H1 (cell line): ENCODE results near the gene SLC25A51. TPM values are rescaled to one million over a fixed set of nuclear protein-coding genes. Genes with fewer than 3 reads are reported as not detected.

Source experiments
- CEBPB ChIP-seq: IDR thresholded peaks from 2 replicates; pipeline ENCODE4 v1.6.1; 2012; ENCODE audit warnings: low read depth, low read length
- CHD7 ChIP-seq: fragments of 300-600 bp; sonication (generic); IDR thresholded peaks from 2 replicates; pipeline ENCODE4 v1.7.1; 2012; ENCODE audit warnings: low read length, moderate library complexity, mild to moderate bottlenecking, inconsistent platforms; ENCODE audit not compliant: insufficient replicate concordance
- GTF2F1 ChIP-seq: IDR thresholded peaks from 2 replicates; pipeline ENCODE4 v1.6.1; 2012; ENCODE audit warnings: low read depth, low read length, improper control_type of control experiment, borderline replicate concordance
- SIX5 ChIP-seq: IDR thresholded peaks from 2 replicates; pipeline ENCODE4 v1.6.1; 2011; ENCODE audit warnings: mild to moderate bottlenecking, low read depth, low read length
- polyA plus RNA-seq, 7 experiments: library from polyadenylated mRNA; depleted of rRNA in 3 of 7; stranded (reverse) in 5 of 7; unstranded in 2 of 7; fragments of >200 nt in 5 of 7; fragments of 200-250 nt in 2 of 7; gene quantifications; 1 replicate in 5 of 7; 2 replicates in 1 of 7; 4 replicates in 1 of 7; pipeline versions ENCODE4 v1.2.1 to v1.2.3, GENCODE V29; 2011 to 2013; ENCODE audit warnings: missing spikeins in 2 of 7, mixed read lengths in 2 of 7
- total RNA-seq: library from RNA; stranded (reverse); fragmentation: NEBNext Ultra II Directional; extraction: Animal tissue kit (Norgen Biotek cat#: 25700); gene quantifications from 2 replicates; pipeline ENCODE4 v1.2.1, GENCODE V29; 2021

SLC25A51 gene
- total and polyA plus RNA-seq, 2 of the 8 experiments (the other 6 are each of a cell fraction or from before 2014, with no cell fraction given), result 8.0 to 14.5 TPM

- no peak for TF ChIP-seq CHD7
- TF ChIP-seq GTF2F1, result no peak
- TF ChIP-seq SIX5, result no peak
- no peak for TF ChIP-seq CEBPB
- TF ChIP-seq, all 59 proteins: peak for 0
Observed at GRCh38 chr9:37948417-37948980, 44.6 kb upstream of the SLC25A51 start (continued).
